HG03045 (cell line): ENCODE data around the gene ANO1.

Experiments
- ATAC-seq: cut with Tn5 transposase; IDR thresholded peaks from one replicate; pipeline ENCODE4 v1.9.1; 2021; ENCODE audit warnings: mild to moderate bottlenecking, moderate library complexity; ENCODE audit not compliant: unreplicated experiment

ANO1 gene

DNA sequence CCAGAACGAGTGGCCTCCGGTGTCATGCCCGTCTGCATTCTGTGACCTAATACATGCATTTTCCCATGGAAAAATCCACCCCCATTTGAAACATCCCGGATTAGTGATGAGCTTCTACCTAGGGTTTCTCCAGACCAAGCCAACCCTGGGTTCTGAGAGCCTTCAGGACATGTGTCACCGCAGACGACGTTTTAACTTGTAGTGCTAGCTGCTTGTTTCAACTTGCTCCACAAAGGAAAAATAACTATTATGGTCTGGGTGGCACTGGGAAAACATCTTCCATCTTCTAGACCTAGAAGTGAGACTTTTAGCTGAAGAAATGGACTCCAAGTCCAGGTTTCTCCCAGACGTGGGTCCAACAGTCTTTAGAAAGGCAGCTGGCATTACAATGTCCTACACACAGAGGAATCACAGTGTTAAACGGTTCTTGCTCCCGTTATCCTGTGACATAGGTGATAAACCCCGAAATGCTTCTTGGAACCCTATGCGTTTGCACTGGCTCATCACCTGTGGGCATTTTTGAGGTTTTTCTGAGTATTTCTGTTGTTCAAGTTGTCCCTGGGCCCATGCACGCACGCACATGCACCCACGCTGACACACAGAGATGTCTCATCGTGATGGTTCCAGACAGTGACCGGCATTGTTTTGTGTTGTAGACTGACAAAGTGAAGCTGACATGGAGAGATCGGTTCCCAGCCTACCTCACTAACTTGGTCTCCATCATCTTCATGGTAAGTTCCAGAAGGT is 78.3 kb downstream of the ANO1 start:
- ATAC-seq, result no peak

DNA sequence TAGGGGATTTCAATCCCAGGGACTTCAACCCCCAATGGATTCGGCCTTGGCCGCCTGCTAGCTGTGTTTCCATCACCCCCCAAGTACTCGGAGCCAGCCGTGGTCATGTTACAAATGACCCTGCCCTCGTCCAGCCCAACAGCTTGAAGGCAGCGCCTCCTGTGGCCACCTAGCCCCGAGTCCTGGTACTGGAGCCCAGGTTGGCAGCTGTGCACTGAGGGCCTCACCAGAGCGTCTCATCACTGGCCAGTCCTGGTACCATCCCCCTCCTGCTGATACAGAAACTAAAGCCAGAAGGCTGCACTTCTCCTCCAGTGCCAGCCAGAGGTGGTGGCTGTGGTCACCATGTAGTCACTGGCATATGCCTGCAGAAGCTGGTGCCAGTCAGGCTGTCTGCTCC is 80.1 kb downstream of the ANO1 start:
- ATAC-seq, result no peak

DNA sequence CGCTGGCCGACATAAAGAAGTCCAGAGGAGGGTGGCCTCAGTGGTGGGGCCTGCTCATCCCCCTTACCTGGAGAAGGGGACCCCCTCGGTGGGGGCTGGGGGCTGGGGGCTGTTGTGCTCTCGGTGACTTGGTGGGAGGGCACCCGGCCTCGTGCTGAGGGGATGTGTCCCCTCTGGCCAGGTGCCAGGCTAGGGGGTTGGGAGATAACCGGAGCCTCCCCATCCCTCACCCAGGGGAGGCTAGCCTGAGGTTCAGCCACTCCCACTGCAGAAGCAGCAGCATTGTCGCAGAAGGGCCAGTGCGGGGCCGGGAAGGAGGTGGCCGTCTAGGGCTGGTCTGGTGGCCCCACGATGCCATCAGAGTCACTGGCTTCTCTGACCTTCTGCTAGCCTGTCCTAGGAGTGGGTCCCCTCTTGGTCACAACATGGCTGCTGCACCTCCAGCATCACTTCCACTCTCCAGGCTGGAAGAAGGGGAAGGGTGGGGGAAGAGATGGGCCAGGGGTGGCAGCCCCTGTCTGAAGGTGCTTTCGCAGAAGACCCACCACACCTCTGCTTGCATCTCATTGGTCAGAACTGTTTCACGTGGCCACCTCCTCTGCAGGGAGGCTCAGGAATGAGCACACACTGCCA is 80.8 kb downstream of the ANO1 start:
- ATAC-seq, result no peak

DNA sequence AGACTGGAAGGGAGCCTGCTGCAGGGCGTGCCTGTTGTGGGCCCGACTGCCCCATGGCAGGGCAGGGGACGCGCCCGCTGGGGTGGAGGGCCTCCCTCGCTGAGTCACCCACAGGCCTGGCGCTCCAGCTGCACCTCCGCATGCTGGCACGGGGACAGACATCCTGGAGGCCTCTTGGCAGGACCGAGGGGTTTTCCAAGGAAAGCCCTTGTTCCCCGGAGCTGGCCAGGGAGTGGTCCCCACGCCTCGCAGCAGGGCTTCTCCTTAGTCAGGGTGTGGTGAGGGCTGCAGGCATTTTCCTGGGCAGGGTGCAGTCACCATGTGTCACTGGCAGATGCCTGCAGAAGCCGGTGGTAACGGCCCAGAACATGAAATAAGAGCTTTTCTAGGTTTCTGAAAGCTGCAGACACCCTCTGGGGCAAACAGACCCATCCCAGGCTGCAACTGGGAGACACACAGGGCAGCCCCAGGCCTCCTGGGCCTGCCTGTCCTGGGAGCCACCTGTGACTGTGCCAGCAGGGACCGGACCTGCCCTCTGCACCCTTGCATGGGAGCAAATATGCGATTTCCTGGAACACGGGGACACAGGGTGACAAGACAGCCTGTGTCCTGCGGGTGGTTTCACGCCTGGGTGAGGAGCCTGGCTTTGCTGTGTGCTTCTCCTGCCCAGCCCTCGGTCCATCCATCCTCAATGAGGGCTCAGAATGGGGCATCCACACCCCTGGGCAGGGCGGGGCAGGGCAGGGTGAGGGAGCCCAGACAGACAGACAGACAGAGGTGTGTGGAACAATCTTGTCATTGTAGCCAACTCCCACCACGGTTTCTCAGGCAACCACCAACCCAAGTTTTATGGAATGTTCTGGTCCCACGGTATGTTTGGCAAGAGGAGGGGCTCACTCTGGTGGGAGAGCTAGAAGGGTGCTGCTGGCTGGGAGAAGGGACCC is 81.8 kb downstream of the ANO1 start:
- no peak for ATAC-seq

DNA sequence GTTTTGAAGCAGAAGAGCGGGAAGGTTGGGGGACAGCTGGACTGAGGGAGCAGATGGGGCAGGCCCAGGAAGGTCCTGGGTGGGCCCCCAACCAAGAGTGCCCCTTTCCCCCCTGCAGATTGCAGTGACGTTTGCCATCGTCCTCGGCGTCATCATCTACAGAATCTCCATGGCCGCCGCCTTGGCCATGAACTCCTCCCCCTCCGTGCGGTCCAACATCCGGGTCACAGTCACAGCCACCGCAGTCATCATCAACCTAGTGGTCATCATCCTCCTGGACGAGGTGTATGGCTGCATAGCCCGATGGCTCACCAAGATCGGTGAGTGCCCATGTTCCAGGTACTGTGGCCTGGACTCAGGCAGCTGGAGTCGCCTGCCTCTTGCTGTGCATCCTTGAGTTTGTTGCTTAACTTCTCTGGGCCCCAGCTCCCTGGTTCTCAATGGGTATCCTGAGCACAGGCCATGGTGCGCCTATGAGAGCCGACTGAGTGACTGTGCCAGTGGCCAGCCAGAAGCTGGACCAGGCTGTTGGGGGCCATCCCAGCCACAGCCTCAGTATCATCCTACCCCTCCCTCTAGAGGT is 83.0 kb downstream of the ANO1 start:
- ATAC-seq, result no peak

DNA sequence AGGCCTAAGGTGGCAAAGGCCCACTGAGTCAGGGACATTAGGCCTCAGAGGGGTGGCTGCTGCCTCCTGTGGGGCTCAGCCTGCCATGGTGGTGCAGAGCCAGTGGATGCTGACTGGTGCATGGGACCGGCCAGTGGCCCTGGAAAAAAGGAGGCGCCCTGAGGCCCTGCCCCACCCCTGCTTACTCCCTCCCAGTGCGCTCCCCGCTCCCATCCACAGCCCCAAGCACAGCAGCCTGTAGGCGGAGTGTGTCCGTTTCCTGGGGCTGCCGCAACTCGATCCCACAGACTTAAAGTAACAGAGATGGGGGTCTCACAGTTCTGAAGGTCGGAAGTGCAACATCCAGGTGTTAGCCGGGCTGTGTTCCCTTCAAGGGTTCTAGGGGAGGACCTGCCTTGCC is 86.6 kb downstream of the ANO1 start:
- ATAC-seq, result no peak

DNA sequence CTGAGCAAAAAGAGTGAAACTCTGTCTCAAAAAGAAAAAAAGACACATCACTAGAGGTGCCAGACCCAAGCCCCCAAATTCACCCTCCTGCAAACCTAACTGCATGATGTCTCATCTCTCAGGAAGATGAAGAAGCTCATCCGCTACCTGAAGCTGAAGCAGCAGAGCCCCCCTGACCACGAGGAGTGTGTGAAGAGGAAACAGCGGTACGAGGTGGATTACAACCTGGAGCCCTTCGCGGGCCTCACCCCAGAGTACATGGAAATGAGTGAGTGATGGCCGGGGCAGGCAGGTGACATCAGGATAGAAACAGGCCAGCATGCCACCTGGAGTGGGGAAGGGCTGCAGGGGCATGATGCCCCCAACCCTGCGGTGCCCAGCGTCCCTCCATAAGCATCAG is 89.0 kb downstream of the ANO1 start:
- no peak for ATAC-seq

DNA sequence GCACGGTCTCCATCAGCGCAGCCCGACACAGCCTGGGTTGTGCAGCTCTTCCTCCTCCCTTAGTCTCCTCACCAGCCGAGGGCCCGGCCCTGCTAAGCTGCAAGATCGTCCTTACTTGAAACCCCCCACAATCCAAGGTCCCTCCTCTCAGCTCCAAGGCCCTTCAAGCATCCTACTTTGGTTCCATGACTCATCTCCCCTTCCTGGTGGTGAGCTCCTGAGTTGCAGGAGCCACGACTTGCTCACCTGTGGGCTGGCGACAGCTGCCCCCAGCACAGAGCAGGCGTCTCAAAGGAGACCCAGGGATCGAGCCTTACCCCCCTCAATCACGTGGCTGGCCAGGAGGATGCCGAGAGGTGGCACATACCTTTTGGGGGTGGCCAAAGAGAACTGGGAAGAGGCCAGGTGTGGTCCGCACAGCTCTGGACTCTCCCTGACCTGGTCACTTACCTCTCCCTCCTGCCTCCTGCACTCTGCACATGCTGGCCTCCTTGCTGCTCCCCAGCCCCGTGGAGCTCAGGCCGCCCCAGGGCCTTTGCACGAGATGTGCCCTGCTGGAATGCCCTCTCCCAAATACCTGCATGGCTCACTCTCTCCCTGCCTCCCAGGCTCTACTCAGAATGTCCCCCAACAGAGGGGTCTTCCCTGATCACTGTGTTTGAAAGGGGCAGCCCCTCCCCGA is 89.7 kb downstream of the ANO1 start:
- ATAC-seq, result no peak

DNA sequence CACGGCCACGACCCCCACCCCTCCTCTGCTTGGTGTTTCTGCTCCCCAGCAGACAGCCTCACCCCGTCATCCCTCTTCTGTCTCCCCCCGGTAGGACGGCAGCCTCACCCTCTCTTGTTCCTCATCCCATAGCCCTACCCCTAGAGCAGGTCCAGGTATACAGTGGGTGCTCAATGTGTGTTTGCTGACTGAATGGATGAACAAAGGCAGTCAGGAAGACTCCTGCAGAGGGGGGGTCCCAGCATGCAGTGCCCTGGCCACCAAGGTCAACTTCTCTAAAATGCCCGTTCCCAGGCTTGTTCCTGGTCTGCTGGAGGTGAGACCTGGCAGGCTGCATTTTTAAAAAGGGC is 90.3 kb downstream of the ANO1 start:
- ATAC-seq, result no peak

DNA sequence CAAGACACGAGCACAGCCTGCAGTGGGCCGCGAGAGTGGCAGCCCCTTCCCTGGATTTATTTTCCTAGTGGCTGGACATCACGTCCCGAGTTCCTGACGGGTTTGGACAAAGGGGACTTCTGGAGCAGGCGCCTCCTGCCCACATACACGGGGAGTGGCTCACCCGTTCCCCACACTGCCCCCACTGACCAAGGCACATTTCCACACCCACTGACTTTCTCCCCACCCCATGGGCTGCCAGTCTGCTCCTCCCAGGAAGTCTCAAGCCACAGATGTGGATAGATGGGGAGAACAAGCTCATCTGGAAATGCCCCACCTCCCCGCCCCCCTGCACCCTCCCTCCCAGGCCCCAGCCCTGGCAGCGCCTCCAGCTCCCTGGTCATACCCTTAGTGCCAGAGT is 91.0 kb downstream of the ANO1 start:
- ATAC-seq, result no peak

DNA sequence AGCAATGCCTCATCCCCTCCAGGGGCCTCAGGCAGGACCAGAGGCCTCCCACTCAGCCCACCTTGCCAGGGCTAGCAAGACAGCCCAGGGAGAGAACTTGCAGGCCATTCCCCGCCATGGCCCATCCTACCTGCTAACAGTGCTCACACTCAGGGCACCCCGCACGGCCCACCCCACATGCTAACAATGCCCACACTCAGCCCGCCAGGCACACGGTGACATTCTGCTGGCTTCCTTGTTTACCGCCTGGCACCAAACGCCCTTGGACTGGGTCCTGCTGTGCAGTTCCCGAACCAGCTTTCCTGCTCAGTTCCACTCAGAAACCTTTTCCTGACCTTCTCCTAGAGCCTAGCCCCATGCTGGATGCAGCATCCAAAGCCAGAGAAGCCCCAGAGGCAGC is 91.5 kb downstream of the ANO1 start:
- ATAC-seq, result no peak

DNA sequence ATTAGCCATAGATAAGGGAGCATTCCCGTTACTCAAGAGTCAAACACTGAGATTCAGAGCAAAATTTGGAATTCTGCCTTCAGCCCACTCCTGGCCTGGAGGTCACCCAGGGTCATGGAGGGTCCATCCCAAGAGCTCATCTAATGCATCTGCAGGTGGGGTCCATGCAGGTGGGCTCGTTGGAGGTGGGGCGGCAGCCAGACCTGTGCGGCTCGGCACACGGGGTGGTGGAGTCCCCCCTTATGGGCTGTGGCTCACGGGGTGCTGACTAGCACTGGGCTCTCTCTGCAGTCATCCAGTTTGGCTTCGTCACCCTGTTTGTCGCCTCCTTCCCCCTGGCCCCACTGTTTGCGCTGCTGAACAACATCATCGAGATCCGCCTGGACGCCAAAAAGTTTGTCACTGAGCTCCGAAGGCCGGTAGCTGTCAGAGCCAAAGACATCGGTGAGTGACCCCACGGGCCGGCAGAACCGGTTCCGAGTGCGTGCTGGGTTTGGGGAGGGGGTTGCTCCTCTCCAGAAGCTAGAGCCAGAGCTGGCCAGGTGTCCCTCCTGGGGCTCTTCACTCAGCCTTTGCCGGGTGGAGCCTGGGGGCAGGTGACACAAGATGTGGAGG is 92.6 kb downstream of the ANO1 start:
- no peak for ATAC-seq

DNA sequence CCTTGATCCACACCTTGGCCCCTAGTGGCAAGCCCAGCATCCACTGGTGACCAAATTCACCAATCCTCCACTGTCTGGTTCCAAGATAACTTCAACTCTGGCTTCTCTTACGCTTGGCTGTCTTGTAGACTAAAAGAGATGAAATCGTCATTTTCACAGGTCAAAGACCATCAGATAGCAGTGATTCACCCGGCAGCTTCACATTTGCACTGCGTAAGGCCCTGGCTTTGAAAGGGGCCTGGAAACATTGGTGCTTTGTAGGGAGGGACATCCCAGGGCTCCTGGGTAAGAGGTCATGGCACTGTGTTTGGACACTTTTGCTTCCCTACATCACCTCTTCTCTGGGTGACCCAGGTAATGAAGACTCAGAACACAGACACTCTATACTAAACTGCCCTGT is 94.9 kb downstream of the ANO1 start:
- ATAC-seq, result no peak

DNA sequence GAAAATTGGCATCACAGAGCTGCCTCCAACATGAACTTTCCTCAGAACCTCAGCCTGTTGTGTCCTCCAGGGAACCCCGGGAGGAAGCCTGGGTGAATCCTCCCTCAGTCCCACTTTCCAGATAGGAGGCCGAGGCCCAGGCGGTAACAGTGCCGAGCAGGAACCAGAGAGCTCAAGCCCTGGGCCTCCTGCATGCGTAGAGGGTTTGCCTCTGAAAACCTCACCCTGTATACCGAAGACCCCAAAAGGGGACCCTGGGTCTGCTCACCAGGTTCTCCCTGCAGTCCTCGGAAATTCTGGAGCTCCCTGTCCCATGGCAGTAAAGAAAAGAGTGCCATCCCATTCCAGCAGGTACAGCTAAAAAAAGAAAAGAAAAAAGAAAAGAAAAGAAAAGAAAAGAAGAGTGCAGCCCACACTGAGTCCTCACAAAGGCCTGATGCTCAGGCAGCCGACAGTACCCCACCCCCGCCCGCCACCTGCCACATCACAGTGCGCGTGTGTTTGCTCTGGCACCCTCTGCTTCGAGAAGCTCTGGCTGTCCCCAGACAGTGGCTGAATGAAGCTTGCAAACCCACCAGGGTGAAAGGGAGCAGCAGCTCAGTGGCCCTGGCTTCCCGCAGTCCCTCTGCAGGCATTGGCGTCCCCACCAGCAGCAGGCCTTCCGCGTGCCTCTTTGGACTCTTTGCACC is 96.6 kb downstream of the ANO1 start:
- ATAC-seq, result no peak

DNA sequence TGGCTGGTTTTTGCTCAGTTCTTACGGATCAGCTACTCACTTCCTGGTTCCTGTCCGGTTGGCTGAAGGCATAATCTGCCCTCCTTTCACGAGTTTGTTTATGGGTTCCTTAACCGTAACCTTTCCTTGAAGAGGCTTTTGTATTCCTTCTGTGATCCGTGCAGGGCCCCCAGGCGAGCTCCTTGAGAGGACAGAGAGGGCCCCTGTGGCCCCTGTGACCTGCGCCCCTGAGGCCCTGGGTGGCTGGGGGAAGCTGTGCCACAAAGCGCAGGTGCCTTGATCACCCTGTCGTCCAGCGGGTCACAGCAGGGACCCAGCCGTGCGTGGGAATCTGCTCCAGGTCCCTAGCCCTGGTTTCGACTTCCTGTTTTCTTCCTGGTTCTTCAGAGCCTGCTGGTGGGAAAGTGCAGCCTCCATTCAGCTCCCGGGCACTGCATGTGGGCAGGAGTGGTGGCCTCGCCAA is 97.2 kb downstream of the ANO1 start:
- no peak for ATAC-seq

DNA sequence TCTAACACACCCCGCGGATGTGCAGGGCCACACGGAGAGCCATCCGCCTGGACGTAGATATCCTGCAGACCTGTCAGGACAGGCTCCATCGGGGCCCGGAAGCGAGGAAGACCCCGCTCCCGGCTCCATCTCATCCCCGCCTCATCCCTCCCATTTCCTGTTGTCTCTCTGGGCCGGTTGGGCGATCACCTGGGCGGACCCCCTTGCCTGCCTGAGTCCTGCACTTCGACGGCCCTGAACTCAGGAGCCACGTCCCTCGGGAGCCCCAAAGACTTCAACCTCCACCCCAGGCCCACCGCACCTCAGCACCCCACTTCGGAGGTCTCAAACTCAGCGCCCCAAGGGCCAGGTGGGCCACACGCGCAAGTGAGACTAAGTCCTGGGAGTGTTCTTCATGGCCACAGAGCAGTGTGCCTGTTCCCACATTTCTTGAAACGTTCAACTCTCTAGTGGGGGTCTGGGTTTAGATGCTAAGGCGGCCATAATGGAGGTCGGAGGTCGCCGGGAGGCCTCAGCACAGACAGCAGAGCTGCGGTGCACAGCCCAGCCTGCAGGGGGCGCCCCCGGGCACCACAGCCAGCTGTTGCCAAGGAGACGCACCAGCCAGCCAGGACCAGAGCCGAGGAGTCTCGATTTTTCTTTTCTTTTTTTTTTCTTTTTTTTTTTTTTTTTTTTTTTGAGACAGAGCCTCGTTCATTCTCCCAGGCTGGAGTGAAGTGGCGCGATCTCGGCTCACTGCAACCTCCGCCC is 99.0 kb downstream of the ANO1 start:
- ATAC-seq, result no peak

DNA sequence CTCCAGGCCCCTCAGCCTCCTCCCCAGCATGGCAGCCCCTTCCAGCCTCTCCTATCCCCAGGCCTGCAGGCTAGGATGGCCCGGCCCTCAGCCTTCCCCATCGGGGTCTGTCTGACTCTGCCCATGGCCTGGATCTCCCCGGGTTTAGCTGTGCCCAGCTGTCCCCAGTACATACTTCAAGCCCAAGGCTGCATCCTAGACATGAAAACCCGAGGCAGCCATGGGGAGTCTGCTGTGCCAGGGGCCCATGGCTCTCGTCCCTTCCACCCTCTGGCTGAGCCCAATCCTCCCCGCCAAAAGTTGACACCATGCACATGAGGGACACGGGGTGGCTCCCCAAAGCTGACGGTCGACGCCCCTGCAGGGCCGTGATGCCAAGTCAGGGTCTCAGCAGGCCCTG is 102.8 kb downstream of the ANO1 start:
- no peak for ATAC-seq

DNA sequence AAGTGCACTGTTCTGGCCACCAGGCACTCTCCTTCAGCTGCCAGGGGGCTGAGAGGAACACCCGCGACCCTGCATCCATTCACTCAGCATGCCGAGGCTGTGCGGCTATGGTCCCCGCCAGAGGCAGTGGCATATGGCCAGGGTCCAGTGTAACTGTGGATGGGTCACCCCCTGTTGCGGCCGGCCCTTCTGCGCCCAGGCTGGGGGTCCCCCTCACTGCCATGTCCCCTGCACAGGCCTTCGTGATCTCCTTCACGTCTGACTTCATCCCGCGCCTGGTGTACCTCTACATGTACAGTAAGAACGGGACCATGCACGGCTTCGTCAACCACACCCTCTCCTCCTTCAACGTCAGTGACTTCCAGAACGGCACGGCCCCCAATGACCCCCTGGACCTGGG is 104.1 kb downstream of the ANO1 start:
- no peak for ATAC-seq

DNA sequence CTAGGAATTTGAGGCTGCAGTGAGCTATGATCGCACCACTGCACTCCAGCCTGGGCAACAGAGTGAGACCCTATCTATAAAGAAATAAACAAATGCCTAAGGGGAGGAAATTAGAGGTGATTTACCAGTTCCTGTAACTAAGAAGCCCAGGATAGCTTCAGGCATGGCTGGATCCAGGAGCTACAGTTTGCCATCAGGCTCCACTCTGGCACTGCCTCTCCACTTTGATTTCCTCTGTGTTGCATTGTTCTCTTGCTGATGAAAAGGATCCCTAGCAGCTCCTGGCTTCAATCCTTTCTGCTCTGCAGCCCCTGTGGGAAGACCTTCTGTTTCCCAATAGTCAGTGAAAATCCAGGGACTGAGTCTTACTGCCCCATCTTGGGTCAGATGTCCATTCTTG is 104.9 kb downstream of the ANO1 start:
- no peak for ATAC-seq
